GM23338 (cell line): ENCODE results near the gene CD9. TPM values are rescaled to one million over a fixed set of nuclear protein-coding genes. Genes with fewer than 3 reads are reported as not detected.

Experiments used
- ATAC-seq: fragments of 200-7000 bp; cut with Tn5 transposase; 3 replicates; pipeline ENCODE4 v1.9.1; 2020
- DNase-seq: peaks from one replicate; pipeline ENCODE4 v3.0.0-alpha.2; 2015; ENCODE audit warnings: low spot score
- H2AFZ ChIP-seq: fragments of 200-600 bp; sonication (generic); 2 replicates; pipeline ENCODE4 v1.8.0; 2016; ENCODE audit warnings: antibody characterized with exemption, mild to moderate bottlenecking, moderate library complexity
- H3F3A ChIP-seq: fragments of 200-600 bp; sonication (generic); replicated peaks from 2 replicates; pipeline ENCODE4 v1.8.0; 2017; ENCODE audit warnings: antibody characterized with exemption, mixed run types, low read depth
- H3K27ac ChIP-seq: fragments of 200-600 bp; sonication (generic); 2 replicates; pipeline ENCODE4 v1.6.1; 2016; ENCODE audit warnings: low read depth
- H3K27me3 ChIP-seq: fragments of 200-600 bp; sonication (generic); 2 replicates; pipeline ENCODE4 v1.8.0; 2016; ENCODE audit warnings: mild to moderate bottlenecking, mixed run types, moderate library complexity; ENCODE audit not compliant: insufficient read depth
- H3K36me3 ChIP-seq: fragments of 200-600 bp; sonication (generic); 2 replicates; pipeline ENCODE4 v1.8.0; 2016; ENCODE audit warnings: mild to moderate bottlenecking; ENCODE audit not compliant: insufficient read depth
- H3K4me1 ChIP-seq: fragments of 200-600 bp; sonication (generic); 2 replicates; pipeline ENCODE4 v1.8.0; 2016; ENCODE audit warnings: mild to moderate bottlenecking, moderate library complexity; ENCODE audit not compliant: insufficient read depth
- H3K4me2 ChIP-seq: fragments of 200-600 bp; sonication (generic); 2 replicates; pipeline ENCODE4 v1.7.1; 2017; ENCODE audit warnings: mixed run types
- H3K4me3 ChIP-seq: fragments of 200-600 bp; sonication (generic); 2 replicates; pipeline ENCODE4 v1.6.1; 2016; ENCODE audit warnings: mixed run types
- H3K79me2 ChIP-seq: fragments of 200-600 bp; sonication (generic); replicated peaks from 2 replicates; pipeline ENCODE4 v1.8.0; 2017; ENCODE audit warnings: mild to moderate bottlenecking; ENCODE audit not compliant: insufficient read depth
- H3K9me2 ChIP-seq: fragments of 200-600 bp; sonication (generic); 2 replicates; pipeline ENCODE4 v1.8.0; 2017; ENCODE audit not compliant: insufficient read depth
- H4K20me1 ChIP-seq: fragments of 200-600 bp; sonication (generic); replicated peaks from 2 replicates; pipeline ENCODE4 v1.8.0; 2017; ENCODE audit warnings: mild to moderate bottlenecking; ENCODE audit not compliant: insufficient read depth
- H3K27ac Mint-ChIP-seq: 2 replicates; pipeline ENCODE4 v1.8.0; 2020; ENCODE audit warnings: inconsistent platforms, mild to moderate bottlenecking, moderate library complexity, mixed read lengths
- H3K27me3 Mint-ChIP-seq: 3 replicates; pipeline ENCODE4 v1.8.0; 2022; ENCODE audit warnings: low read depth, mild to moderate bottlenecking, moderate library complexity, mixed read lengths, inconsistent platforms; ENCODE audit not compliant: insufficient read depth, poor library complexity
- H3K36me3 Mint-ChIP-seq: 3 replicates; pipeline ENCODE4 v1.8.0; 2021; ENCODE audit warnings: low read depth, mild to moderate bottlenecking, inconsistent platforms, moderate library complexity, mixed read lengths
- H3K4me1 Mint-ChIP-seq: 3 replicates; pipeline ENCODE4 v1.8.0; 2020; ENCODE audit warnings: mild to moderate bottlenecking, inconsistent platforms, mixed read lengths
- H3K4me3 Mint-ChIP-seq: 3 replicates; pipeline ENCODE4 v1.8.0; 2021; ENCODE audit warnings: moderate library complexity, mild to moderate bottlenecking, inconsistent platforms, mixed read lengths
- H3K9me3 Mint-ChIP-seq: 3 replicates; pipeline ENCODE4 v1.8.0; 2020; ENCODE audit warnings: moderate library complexity, mild to moderate bottlenecking, inconsistent platforms, mixed read lengths
- CREB1 ChIP-seq: fragments of 250-450 bp; sonication (Bioruptor Pico); IDR thresholded peaks from 2 replicates; pipeline ENCODE4 v1.5.0; 2020; ENCODE audit warnings: low read depth, mild to moderate bottlenecking, moderate library complexity
- EZH2 ChIP-seq: fragments of 200-600 bp; sonication (generic); IDR thresholded peaks from one replicate; pipeline ENCODE4 v1.8.0; 2017; ENCODE audit warnings: antibody characterized with exemption, mild to moderate bottlenecking, low read depth; ENCODE audit not compliant: unreplicated experiment
- EZH2phosphoT487 ChIP-seq: fragments of 200-600 bp; sonication (generic); IDR thresholded peaks from one replicate; pipeline ENCODE4 v1.8.1; 2018; ENCODE audit warnings: antibody characterized with exemption; ENCODE audit not compliant: unreplicated experiment
- JUNB ChIP-seq: IDR thresholded peaks from one replicate; pipeline ENCODE4 v1.6.1; 2016; ENCODE audit warnings: antibody characterized with exemption; ENCODE audit not compliant: unreplicated experiment
- NANOG ChIP-seq: IDR thresholded peaks from 2 replicates; pipeline ENCODE4 v1.6.1; 2016; ENCODE audit warnings: antibody characterized with exemption, borderline replicate concordance
- POLR2AphosphoS5 ChIP-seq: IDR thresholded peaks from 2 replicates; pipeline ENCODE4 v1.6.1; 2016; ENCODE audit warnings: antibody characterized with exemption, low read depth
- STAT1 ChIP-seq: IDR thresholded peaks from one replicate; pipeline ENCODE4 v1.6.1; 2016; ENCODE audit warnings: antibody characterized with exemption; ENCODE audit not compliant: unreplicated experiment
- ZNF114 ChIP-seq: fragments of 250-450 bp; sonication (Bioruptor Pico); IDR thresholded peaks from 2 replicates; pipeline ENCODE4 v1.5.0; 2020; ENCODE audit warnings: mild to moderate bottlenecking, moderate library complexity
- ZNF331 ChIP-seq: fragments of 250-450 bp; sonication (Bioruptor Pico); IDR thresholded peaks from 2 replicates; pipeline ENCODE4 v1.5.0; 2020; ENCODE audit warnings: low read depth, mild to moderate bottlenecking, moderate library complexity
- polyA plus RNA-seq: library from polyadenylated mRNA; unstranded; fragments of >200 nt; fragmentation: Nextera tagmentation; extraction: Ambion mirVana; gene quantifications from 2 replicates; pipeline ENCODE4 v1.2.1, GENCODE V29; 2016
- total RNA-seq: library from RNA; depleted of rRNA; stranded (reverse); fragments of >200 nt; shearing (Covaris generic); gene quantifications from 2 replicates; pipeline ENCODE4 v1.2.3, GENCODE V29; 2014
- TF ChIP-seq, protein P1 (sequence below): fragments of 250-450 bp; sonication (Bioruptor Pico); IDR thresholded peaks from 2 replicates; pipeline ENCODE4 v1.5.0; 2020; ENCODE audit warnings: mild to moderate bottlenecking, moderate library complexity
- TF ChIP-seq, protein P2 (sequence below), 2 experiments: fragments of 200-600 bp in 1 of 2; sonication (generic) in 1 of 2; conservative IDR thresholded peaks; 2 replicates each; pipeline versions ENCODE4 v1.5.1 to v1.6.1; 2016 to 2017; ENCODE audit warnings: antibody characterized with exemption in 2 of 2, low read depth in 2 of 2, mild to moderate bottlenecking in 2 of 2, moderate library complexity in 1 of 2
- TF ChIP-seq, protein P3 (sequence below): IDR thresholded peaks from 2 replicates; pipeline ENCODE4 v1.6.1; 2016; ENCODE audit warnings: antibody characterized with exemption

The CD9 gene
- total and polyA plus RNA-seq, 2 experiments from 2014 or later, result 222 to 251 TPM

DNA sequence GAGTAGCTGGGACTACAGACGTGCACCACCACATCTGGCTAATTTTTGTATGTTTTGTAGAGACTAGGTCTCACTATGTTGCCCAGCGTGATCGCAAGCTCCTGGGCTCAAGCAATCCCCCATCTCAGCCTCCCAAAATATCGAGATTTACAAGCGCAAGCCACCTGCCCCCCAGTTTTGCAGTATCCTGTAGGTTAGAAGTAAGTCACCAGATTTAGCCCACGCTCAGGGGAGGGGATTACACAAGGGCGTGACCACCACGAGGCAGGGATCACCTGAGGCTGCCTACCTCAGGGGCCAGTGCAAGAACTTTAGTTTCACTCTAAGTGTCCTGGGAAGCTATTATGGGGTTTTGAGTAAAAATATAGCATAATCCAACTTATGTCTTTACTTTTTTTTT, 71.1 kb downstream of the CD9 start:
- Mint-ChIP-seq H3K27ac (no peak overlapping the region; the same call in 1 of the 2 replicates), H3K9me3 (no peaks in the 10 kb centered on the region; the same call in 2 of the 3 replicates), H3K27me3 (peaks cover 15% of the 10 kb centered on the region), H3K4me3 (no peak overlapping the region), H3K4me1 (peaks cover 46% of the 10 kb centered on the region), H3K36me3 (no peaks in the 10 kb centered on the region)
- ATAC-seq (no peak), DNase-seq (no peak)
- Histone ChIP-seq H3K36me3 (no peaks in the 10 kb centered on the region), H3K79me2 (no peaks in the 10 kb centered on the region), H3K9me2 (no peaks in the 10 kb centered on the region), H3K4me3 (no peak overlapping the region), H3K27me3 (no peaks in the 10 kb centered on the region), H4K20me1 (no peaks in the 10 kb centered on the region), H3K4me2 (no peak overlapping the region), H2AFZ (no peak overlapping the region), H3K27ac (no peak overlapping the region), H3F3A (no peaks in the 10 kb centered on the region), H3K4me1 (peaks cover 39% of the 10 kb centered on the region)
- TF ChIP-seq, protein P1, sequence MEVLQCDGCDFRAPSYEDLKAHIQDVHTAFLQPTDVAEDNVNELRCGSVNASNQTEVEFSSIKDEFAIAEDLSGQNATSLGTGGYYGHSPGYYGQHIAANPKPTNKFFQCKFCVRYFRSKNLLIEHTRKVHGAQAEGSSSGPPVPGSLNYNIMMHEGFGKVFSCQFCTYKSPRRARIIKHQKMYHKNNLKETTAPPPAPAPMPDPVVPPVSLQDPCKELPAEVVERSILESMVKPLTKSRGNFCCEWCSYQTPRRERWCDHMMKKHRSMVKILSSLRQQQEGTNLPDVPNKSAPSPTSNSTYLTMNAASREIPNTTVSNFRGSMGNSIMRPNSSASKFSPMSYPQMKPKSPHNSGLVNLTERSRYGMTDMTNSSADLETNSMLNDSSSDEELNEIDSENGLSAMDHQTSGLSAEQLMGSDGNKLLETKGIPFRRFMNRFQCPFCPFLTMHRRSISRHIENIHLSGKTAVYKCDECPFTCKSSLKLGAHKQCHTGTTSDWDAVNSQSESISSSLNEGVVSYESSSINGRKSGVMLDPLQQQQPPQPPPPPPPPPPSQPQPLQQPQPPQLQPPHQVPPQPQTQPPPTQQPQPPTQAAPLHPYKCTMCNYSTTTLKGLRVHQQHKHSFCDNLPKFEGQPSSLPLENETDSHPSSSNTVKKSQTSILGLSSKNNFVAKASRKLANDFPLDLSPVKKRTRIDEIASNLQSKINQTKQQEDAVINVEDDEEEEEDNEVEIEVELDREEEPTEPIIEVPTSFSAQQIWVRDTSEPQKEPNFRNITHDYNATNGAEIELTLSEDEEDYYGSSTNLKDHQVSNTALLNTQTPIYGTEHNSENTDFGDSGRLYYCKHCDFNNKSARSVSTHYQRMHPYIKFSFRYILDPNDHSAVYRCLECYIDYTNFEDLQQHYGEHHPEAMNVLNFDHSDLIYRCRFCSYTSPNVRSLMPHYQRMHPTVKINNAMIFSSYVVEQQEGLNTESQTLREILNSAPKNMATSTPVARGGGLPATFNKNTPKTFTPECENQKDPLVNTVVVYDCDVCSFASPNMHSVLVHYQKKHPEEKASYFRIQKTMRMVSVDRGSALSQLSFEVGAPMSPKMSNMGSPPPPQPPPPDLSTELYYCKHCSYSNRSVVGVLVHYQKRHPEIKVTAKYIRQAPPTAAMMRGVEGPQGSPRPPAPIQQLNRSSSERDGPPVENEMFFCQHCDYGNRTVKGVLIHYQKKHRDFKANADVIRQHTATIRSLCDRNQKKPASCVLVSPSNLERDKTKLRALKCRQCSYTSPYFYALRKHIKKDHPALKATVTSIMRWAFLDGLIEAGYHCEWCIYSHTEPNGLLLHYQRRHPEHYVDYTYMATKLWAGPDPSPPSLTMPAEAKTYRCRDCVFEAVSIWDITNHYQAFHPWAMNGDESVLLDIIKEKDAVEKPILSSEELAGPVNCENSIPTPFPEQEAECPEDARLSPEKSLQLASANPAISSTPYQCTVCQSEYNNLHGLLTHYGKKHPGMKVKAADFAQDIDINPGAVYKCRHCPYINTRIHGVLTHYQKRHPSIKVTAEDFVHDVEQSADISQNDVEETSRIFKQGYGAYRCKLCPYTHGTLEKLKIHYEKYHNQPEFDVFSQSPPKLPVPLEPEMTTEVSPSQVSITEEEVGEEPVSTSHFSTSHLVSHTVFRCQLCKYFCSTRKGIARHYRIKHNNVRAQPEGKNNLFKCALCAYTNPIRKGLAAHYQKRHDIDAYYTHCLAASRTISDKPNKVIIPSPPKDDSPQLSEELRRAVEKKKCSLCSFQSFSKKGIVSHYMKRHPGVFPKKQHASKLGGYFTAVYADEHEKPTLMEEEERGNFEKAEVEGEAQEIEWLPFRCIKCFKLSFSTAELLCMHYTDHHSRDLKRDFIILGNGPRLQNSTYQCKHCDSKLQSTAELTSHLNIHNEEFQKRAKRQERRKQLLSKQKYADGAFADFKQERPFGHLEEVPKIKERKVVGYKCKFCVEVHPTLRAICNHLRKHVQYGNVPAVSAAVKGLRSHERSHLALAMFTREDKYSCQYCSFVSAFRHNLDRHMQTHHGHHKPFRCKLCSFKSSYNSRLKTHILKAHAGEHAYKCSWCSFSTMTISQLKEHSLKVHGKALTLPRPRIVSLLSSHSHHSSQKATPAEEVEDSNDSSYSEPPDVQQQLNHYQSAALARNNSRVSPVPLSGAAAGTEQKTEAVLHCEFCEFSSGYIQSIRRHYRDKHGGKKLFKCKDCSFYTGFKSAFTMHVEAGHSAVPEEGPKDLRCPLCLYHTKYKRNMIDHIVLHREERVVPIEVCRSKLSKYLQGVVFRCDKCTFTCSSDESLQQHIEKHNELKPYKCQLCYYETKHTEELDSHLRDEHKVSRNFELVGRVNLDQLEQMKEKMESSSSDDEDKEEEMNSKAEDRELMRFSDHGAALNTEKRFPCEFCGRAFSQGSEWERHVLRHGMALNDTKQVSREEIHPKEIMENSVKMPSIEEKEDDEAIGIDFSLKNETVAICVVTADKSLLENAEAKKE, result no peak
- TF ChIP-seq POLR2AphosphoS5 (no peak), CREB1 (CRISPR knock-in tag) (no peak), STAT1 (no peak), NANOG (no peak), EZH2phosphoT487 (no peak), EZH2 (no peak), ZNF331 (CRISPR knock-in tag) (no peak), JUNB (no peak), ZNF114 (CRISPR knock-in tag) (no peak)
- TF ChIP-seq, protein P2, sequence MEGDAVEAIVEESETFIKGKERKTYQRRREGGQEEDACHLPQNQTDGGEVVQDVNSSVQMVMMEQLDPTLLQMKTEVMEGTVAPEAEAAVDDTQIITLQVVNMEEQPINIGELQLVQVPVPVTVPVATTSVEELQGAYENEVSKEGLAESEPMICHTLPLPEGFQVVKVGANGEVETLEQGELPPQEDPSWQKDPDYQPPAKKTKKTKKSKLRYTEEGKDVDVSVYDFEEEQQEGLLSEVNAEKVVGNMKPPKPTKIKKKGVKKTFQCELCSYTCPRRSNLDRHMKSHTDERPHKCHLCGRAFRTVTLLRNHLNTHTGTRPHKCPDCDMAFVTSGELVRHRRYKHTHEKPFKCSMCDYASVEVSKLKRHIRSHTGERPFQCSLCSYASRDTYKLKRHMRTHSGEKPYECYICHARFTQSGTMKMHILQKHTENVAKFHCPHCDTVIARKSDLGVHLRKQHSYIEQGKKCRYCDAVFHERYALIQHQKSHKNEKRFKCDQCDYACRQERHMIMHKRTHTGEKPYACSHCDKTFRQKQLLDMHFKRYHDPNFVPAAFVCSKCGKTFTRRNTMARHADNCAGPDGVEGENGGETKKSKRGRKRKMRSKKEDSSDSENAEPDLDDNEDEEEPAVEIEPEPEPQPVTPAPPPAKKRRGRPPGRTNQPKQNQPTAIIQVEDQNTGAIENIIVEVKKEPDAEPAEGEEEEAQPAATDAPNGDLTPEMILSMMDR (conservative IDR thresholded peaks at IDR 0.05; ENCODE audit: low read depth in 2 of 2), result no peak
- TF ChIP-seq, protein P3, sequence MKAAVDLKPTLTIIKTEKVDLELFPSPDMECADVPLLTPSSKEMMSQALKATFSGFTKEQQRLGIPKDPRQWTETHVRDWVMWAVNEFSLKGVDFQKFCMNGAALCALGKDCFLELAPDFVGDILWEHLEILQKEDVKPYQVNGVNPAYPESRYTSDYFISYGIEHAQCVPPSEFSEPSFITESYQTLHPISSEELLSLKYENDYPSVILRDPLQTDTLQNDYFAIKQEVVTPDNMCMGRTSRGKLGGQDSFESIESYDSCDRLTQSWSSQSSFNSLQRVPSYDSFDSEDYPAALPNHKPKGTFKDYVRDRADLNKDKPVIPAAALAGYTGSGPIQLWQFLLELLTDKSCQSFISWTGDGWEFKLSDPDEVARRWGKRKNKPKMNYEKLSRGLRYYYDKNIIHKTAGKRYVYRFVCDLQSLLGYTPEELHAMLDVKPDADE, result no peak
